Frontal cortex (tissue), 4 donors: ENCODE results near the gene OR6B1. TPM values are rescaled to one million over a fixed set of nuclear protein-coding genes. Genes with fewer than 3 reads are reported as not detected.
"Not testable (repeated sequence)": the region's sequence is repeated elsewhere in the genome, so short reads cannot be mapped to it uniquely, and the experiment has no call there.

Experiments
- DNase-seq, 2 donors: peaks; one replicate each; pipeline ENCODE4 v3.0.0; 2012; ENCODE audit warnings: low spot score in 2 of 2
- FAIRE-seq: peaks from 2 replicates; lab custom pipeline; 2012; peaks lifted over from hg19 to GRCh38; lab: Jason Lieb, UNC
- total RNA-seq: library from RNA; depleted of rRNA; stranded (reverse); fragments of >200 nt; gene quantifications from one replicate; pipeline ENCODE4 v1.2.3, GENCODE V29; 2014
- donor health status: control.
- donor health status: control.
- donor health status: control.

Gene OR6B1
- total RNA-seq, 1 donor from 2014 or later: not detected

- no peak for FAIRE-seq
- no peak for DNase-seq
Measured at GRCh38 chr7:144001543-144001942, 1.4 kb downstream of the OR6B1 start.

- DNase-seq (no peak), FAIRE-seq (no peak)
Measured at GRCh38 chr7:144004703-144005102, 4.6 kb downstream of the OR6B1 start.

GRCh38 chr7:144006029-144006691, 6.0 kb downstream of the OR6B1 start:
- FAIRE-seq (no peak), DNase-seq (no peak)

- DNase-seq (no peak), FAIRE-seq (no peak)
Measured at GRCh38 chr7:144006692-144007042, 6.5 kb downstream of the OR6B1 start.

GRCh38 chr7:144009361-144009760, 9.2 kb downstream of the OR6B1 start:
- FAIRE-seq (no peak), DNase-seq (no peak)

- not testable (repeated sequence) for DNase-seq, FAIRE-seq
Measured at GRCh38 chr7:144010061-144010460, 9.9 kb downstream of the OR6B1 start.

GRCh38 chr7:144010821-144011220, 10.7 kb downstream of the OR6B1 start:
- not testable (repeated sequence) for DNase-seq, FAIRE-seq

- DNase-seq (no peak), FAIRE-seq (no peak)
Measured at GRCh38 chr7:144011458-144012230, 11.5 kb downstream of the OR6B1 start.

- DNase-seq (no peak), FAIRE-seq (no peak)
Measured at GRCh38 chr7:144018065-144018464, 17.9 kb downstream of the OR6B1 start.

- DNase-seq: peak in 1 of 2 donors; percentile 4
- FAIRE-seq: no peak
Measured at GRCh38 chr7:144019457-144019856, 19.3 kb downstream of the OR6B1 start.

GRCh38 chr7:144020340-144020739, 20.2 kb downstream of the OR6B1 start:
- no peak for FAIRE-seq

GRCh38 chr7:144022169-144022568, 22.0 kb downstream of the OR6B1 start:
- FAIRE-seq: no peak

More at GRCh38 chr7:144020340-144020739, 20.2 kb downstream of the OR6B1 start:
- DNase-seq: no peak

GRCh38 chr7:144023171-144023827, 23.2 kb downstream of the OR6B1 start:
- FAIRE-seq (no peak), DNase-seq (no peak)

More at GRCh38 chr7:144022169-144022568, 22.0 kb downstream of the OR6B1 start:
- DNase-seq: no peak

GRCh38 chr7:144024213-144024612, 24.1 kb downstream of the OR6B1 start:
- no peak for DNase-seq
- FAIRE-seq: no peak

GRCh38 chr7:144026203-144026883, 26.2 kb downstream of the OR6B1 start:
- DNase-seq: no peak
- FAIRE-seq: no peak

GRCh38 chr7:144027070-144027469, 26.9 kb downstream of the OR6B1 start:
- DNase-seq (peak in 1 of 2 donors; percentile 10), FAIRE-seq (peak; percentile 89)

GRCh38 chr7:144027974-144028373, 27.9 kb downstream of the OR6B1 start:
- DNase-seq (no peak), FAIRE-seq (no peak)

- no peak for FAIRE-seq
- no peak for DNase-seq
Measured at GRCh38 chr7:144028547-144028946, 28.4 kb downstream of the OR6B1 start.

GRCh38 chr7:144032516-144032915, 32.4 kb downstream of the OR6B1 start:
- FAIRE-seq (no peak), DNase-seq (no peak)

- DNase-seq: no peak
- no peak for FAIRE-seq
Measured at GRCh38 chr7:144032985-144033709, 33.0 kb downstream of the OR6B1 start.
